GM12872 (cell line): ENCODE results near the gene UBE2G1.

Experiments used
- CTCF ChIP-seq: IDR thresholded peaks from 3 replicates; pipeline ENCODE4 v1.5.1; 2011; ENCODE audit warnings: low read depth, mild to moderate bottlenecking, low read length, moderate library complexity; ENCODE audit not compliant: insufficient read depth

UBE2G1 gene

GRCh38 chr17:4405699-4406098 is 39.2 kb upstream of the UBE2G1 start:
- no peak for TF ChIP-seq CTCF

GRCh38 chr17:4405038-4405669 is 38.7 kb upstream of the UBE2G1 start:
- peak; percentile 24; the same call in 1 of the 3 replicates for TF ChIP-seq CTCF

DNA sequence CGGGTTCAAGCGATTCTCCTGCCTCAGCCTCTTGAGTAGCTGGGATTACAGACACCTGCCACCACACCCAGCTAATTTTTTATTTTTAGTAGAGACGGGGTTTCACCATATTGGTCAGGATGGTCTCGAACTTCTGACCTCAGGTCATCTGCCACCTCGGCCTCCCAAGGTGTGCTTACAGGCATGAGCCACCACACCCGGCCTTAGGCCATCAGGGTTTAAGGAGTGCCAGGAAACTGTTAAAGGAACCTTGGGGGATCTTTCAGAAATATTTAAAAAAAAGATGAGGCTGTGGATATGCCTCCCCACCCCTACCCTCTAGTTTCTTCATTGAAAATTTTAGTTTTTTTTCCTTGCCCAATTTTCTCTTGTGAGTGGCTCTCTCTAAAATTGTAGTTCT is 31.4 kb upstream of the UBE2G1 start:
- TF ChIP-seq CTCF, result no peak

- no peak for TF ChIP-seq CTCF
These were observed 28.6 kb upstream of the UBE2G1 start for GRCh38 chr17:4395111-4395478.

DNA sequence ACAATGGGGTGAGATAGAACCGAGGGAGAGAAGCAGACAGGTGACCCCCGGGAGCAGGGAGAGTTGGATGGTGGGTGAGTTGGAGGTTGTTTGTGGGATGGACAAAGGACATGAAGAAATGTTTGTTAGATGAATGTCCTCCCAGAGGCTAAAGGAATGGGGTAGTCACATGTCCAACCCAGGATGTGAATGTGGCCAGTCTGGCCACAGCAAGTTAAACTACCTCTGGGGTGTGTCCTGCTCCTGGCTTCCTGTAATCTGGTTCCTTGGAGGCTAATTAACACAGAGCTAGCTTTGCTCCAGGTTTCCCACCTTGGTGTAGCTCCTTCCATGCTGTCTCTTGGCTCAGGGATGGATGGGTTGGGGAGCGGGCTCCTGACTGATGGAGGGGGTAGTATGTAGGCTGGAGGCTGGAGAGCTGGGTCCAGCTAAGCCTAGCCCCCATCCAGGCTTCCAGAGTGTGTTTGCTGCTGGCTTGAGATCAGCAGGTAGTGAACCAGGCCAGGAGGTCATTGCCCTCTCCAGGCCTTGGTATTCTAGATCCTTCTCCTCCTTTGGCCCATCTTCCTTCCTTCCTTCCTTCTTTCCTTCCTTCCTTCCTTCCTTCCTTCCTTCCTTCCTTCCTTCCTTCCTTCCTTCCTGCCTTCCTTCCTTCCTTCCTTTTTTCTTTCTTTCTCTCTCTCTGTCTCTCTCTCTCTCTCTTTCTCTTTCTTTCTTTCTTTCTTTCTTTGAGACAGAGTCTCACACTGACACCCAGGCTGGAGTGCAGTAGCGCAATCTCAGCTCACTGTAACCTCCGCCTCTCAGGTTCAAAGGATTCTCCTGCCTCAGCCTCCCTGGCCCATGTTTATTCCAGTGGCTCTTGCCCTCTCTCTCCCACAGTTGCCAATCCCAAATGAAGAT is 28.0 kb upstream of the UBE2G1 start:
- TF ChIP-seq CTCF, result no peak

GRCh38 chr17:4393806-4394205 is 27.3 kb upstream of the UBE2G1 start:
- TF ChIP-seq CTCF, result no peak

- TF ChIP-seq CTCF, result no peak
These were observed 22.6 kb upstream of the UBE2G1 start for GRCh38 chr17:4389079-4389478.
